Measurements from ENCODE around the gene GALNT10.

- TF ChIP-seq SUZ12 (IDR thresholded peaks at IDR 0.05; ENCODE audit: extremely low read depth, insufficient read depth, insufficient read length), result no peak
- TF ChIP-seq ZNF274 (IDR thresholded peaks at IDR 0.05; ENCODE audit: low read depth, low read length), result no peak
- TF ChIP-seq YY1 (IDR thresholded peaks at IDR 0.05; ENCODE audit: insufficient read depth, insufficient read length), result no peak
Measured at GRCh38 chr5:154428208-154428607, 237.7 kb downstream of the GALNT10 start.

Data from NT2/D1 (cell line).